Astrocyte (in vitro differentiated cells and primary cell): Measurements from ENCODE around the gene PRRT1B.

ENCODE experiments used
- EZH2 ChIP-seq: IDR thresholded peaks from 2 replicates; pipeline ENCODE4 v1.6.1; 2012; ENCODE audit warnings: mild to moderate bottlenecking, low read length, inconsistent platforms; ENCODE audit not compliant: insufficient read depth
- TF ChIP-seq, protein P1 (sequence below): IDR thresholded peaks from 2 replicates; pipeline ENCODE4 v1.5.1; 2011; ENCODE audit warnings: low read depth, mild to moderate bottlenecking, inconsistent platforms, low read length, moderate library complexity; ENCODE audit not compliant: insufficient read depth

DNA sequence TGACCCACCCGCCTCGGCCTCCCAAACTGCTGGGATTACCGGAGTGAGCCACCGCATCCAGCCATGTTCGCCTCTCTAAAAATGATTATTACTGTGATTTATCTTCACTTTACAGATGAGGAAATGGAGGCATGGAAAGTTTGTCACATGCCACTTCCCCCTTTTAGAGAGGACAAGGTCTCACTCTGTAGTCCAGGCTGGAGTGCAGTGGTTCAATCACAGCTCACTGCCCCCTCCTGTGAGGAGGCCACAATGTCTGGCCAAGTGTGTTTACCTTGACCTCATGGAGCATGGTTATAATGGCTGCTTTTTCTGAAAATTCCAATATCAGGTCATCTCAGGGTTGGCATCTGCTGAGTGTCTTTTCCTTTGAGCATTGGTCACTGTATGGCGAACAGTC is 6.7 kb downstream of the PRRT1B start:
- TF ChIP-seq, protein P1, sequence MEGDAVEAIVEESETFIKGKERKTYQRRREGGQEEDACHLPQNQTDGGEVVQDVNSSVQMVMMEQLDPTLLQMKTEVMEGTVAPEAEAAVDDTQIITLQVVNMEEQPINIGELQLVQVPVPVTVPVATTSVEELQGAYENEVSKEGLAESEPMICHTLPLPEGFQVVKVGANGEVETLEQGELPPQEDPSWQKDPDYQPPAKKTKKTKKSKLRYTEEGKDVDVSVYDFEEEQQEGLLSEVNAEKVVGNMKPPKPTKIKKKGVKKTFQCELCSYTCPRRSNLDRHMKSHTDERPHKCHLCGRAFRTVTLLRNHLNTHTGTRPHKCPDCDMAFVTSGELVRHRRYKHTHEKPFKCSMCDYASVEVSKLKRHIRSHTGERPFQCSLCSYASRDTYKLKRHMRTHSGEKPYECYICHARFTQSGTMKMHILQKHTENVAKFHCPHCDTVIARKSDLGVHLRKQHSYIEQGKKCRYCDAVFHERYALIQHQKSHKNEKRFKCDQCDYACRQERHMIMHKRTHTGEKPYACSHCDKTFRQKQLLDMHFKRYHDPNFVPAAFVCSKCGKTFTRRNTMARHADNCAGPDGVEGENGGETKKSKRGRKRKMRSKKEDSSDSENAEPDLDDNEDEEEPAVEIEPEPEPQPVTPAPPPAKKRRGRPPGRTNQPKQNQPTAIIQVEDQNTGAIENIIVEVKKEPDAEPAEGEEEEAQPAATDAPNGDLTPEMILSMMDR, result no peak
- TF ChIP-seq EZH2, result no peak
